Breast epithelium (tissue), 3 donors: ENCODE data around the gene C10orf105.

ENCODE experiments used
- CTCF ChIP-seq, 3 donors: fragments of 450-650 bp; IDR thresholded peaks; one replicate each; pipeline ENCODE4 v1.5.1; 2016 to 2017; ENCODE audit warnings: antibody characterized with exemption in 3 of 3, mild to moderate bottlenecking in 3 of 3, moderate library complexity in 3 of 3
- POLR2A ChIP-seq: fragments of 450-650 bp; IDR thresholded peaks from one replicate; pipeline ENCODE4 v1.6.1; 2016; ENCODE audit warnings: antibody characterized with exemption, mild to moderate bottlenecking, moderate library complexity

- TF ChIP-seq CTCF (IDR thresholded peaks at IDR 0.05) (no peak), POLR2A (no peak)
Measured at GRCh38 chr10:71688256-71688655, 31.3 kb downstream of the C10orf105 start.
